ENCODE results near the gene ADORA2B.

DNA sequence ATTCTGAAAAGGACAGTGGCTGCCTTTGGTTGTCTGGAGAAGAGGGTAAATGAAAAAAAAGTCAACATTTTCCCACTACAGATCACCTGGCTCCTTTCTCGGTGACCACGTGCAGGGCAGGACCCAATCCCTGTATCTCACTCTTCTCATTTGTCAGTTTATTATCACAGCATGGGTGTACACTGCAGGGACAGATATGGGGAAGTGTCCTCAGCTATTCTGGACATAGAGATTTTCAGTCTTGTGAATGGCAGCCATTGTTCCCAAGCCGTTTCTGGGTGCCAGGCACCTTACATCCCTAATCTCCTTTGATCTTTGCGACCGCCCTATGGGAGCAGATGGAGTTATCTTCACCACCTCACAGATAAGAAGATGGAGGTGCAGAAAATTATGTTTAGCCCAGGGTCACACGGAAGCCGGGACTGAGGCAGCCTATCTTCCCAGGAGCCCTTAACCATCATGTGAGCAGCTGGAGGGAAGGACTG is 7.2 kb downstream of the ADORA2B start:
- TF ChIP-seq, protein P1, sequence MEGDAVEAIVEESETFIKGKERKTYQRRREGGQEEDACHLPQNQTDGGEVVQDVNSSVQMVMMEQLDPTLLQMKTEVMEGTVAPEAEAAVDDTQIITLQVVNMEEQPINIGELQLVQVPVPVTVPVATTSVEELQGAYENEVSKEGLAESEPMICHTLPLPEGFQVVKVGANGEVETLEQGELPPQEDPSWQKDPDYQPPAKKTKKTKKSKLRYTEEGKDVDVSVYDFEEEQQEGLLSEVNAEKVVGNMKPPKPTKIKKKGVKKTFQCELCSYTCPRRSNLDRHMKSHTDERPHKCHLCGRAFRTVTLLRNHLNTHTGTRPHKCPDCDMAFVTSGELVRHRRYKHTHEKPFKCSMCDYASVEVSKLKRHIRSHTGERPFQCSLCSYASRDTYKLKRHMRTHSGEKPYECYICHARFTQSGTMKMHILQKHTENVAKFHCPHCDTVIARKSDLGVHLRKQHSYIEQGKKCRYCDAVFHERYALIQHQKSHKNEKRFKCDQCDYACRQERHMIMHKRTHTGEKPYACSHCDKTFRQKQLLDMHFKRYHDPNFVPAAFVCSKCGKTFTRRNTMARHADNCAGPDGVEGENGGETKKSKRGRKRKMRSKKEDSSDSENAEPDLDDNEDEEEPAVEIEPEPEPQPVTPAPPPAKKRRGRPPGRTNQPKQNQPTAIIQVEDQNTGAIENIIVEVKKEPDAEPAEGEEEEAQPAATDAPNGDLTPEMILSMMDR (IDR thresholded peaks at IDR 0.05; ENCODE audit: low read depth, low read length) = no peak
- TF ChIP-seq EZH2phosphoT487 (IDR thresholded peaks at IDR 0.05; ENCODE audit: low read depth) = no peak

Measured in OCI-LY3 (cell line).